Fibroblast of villous mesenchyme (primary cell): ENCODE results near the gene FKBP1A. TPM values are rescaled to one million over a fixed set of nuclear protein-coding genes. Genes with fewer than 3 reads are reported as not detected.
A peak's percentile ranks its signal among the peaks of the same experiment; 100 is the strongest.

Experiments used
- DNase-seq: peaks from one replicate; pipeline ENCODE4 v3.0.0-alpha.2; 2010; ENCODE audit warnings: low read depth
- H3K4me3 ChIP-seq: 2 replicates; pipeline ENCODE4 v1.5.1; 2011; ENCODE audit warnings: low read depth, mild to moderate bottlenecking, low read length
- CTCF ChIP-seq: IDR thresholded peaks from 2 replicates; pipeline ENCODE4 v1.5.1; 2012; ENCODE audit warnings: low read depth, mild to moderate bottlenecking, low read length; ENCODE audit not compliant: insufficient read depth
- total RNA-seq: library from RNA; depleted of rRNA; stranded (reverse); fragments of >200 nt; gene quantifications from 2 replicates; pipeline ENCODE4 v1.2.3, GENCODE V29; 2012

FKBP1A gene
- total RNA-seq, 1 donor = 172 TPM

- H3K4me3 ChIP-seq = no peak overlapping the region
- TF ChIP-seq CTCF = no peak
Observed at GRCh38 chr20:1369970-1370369, 22.9 kb downstream of the FKBP1A start.

DNA sequence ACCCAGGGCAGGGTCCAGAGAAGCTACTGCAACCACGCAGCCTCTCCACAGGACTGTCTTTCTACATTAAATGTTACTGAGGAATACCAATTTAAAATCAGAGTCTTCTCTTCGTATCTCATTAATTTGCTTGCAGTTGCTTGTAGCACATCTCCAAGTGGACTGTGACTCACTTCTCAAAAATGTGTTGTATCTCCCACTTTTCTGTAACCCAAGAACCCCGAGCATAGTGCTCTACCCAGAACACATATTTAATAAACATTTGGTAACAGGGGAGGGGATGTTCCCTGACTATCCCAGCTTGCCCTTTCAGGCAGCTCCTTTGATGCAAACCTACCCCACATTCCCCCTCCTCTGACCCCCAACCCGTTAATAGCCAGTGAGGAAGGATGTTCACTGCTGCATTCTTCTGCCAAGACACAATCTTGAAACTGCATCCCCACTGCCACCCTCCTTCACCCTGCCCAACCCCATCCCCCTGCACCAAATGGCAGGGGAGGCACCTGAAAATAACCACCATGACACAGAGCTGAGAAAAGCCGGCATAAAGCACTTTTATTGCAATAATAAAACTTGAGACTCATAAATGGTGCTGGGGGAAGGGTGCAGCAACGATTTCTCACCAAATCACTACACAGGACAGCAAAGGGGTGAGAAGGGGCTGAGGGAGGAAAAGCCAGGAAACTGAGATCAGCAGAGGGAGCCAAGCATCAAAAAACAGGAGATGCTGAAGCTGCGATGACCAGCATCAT is 24.2 kb downstream of the FKBP1A start:
- DNase-seq = peak; percentile 69
- H3K4me3 ChIP-seq = no peak overlapping the region
- no peak for TF ChIP-seq CTCF

More at GRCh38 chr20:1369970-1370369, 22.9 kb downstream of the FKBP1A start:
- DNase-seq = no peak

GRCh38 chr20:1367479-1367878 is 25.4 kb downstream of the FKBP1A start:
- no peak for DNase-seq
- TF ChIP-seq CTCF = no peak
- no peak overlapping the region for H3K4me3 ChIP-seq

GRCh38 chr20:1364106-1364505 is 28.7 kb downstream of the FKBP1A start:
- DNase-seq = no peak
- no peak for TF ChIP-seq CTCF
- H3K4me3 ChIP-seq = no peak overlapping the region

DNA sequence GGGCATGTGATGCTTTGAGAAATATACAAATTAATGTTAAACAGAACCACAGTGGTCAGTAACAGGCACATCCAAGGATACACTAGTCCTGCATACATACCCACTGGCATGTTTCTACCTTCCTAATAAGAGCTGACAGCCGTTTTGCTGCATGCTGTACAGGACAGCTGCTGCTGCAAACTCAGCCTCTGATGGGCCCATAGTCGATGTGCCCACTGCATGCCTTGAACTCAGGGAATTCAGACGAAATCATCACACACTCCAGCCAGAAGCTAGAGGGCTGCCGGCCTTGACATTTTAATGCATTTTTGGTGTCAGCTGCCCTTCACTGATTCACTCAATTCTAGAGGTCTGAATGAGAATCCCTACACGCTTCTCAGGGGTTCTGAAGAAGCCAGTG is 29.3 kb downstream of the FKBP1A start:
- no peak for DNase-seq
- no peak overlapping the region for H3K4me3 ChIP-seq
- no peak for TF ChIP-seq CTCF

- no peak for DNase-seq
- no peak for TF ChIP-seq CTCF
- no peak overlapping the region for H3K4me3 ChIP-seq
Observed at GRCh38 chr20:1362484-1362883, 30.4 kb downstream of the FKBP1A start.

GRCh38 chr20:1360094-1360846 is 32.6 kb downstream of the FKBP1A start:
- no peak overlapping the region for H3K4me3 ChIP-seq
- no peak for DNase-seq
- TF ChIP-seq CTCF = no peak
